ENCODE data around the gene TEX11.

Gene TEX11

DNA sequence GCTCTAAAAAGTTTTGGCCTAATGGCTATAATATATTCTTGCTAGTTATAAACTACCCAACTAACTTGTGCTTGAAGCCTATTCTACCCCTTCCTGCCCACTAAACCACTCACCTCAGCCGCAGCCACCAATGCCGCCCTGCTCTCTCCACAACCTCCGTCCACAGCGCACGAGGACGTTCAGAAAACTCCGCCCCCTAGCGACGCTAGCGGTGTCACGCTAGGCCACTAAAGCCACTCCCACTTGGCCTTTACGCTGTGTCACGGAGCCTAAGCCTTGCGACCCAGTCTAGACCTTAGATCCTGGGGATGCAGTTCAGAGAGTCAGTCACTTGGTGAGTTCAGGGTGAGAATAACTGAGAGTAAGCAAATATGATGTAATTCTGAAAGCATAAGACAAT, at the start of gene TEX11:
Gene TEX11 (minus strand): TSS at position 171 of the 400 bp plus-strand sequence. CDS start 922 bp downstream, outside the sequence.
- H3K4me3 ChIP-seq (ENCODE audit: low read length), result no peak within 1 kb of the TSS
- TF ChIP-seq, protein P1, sequence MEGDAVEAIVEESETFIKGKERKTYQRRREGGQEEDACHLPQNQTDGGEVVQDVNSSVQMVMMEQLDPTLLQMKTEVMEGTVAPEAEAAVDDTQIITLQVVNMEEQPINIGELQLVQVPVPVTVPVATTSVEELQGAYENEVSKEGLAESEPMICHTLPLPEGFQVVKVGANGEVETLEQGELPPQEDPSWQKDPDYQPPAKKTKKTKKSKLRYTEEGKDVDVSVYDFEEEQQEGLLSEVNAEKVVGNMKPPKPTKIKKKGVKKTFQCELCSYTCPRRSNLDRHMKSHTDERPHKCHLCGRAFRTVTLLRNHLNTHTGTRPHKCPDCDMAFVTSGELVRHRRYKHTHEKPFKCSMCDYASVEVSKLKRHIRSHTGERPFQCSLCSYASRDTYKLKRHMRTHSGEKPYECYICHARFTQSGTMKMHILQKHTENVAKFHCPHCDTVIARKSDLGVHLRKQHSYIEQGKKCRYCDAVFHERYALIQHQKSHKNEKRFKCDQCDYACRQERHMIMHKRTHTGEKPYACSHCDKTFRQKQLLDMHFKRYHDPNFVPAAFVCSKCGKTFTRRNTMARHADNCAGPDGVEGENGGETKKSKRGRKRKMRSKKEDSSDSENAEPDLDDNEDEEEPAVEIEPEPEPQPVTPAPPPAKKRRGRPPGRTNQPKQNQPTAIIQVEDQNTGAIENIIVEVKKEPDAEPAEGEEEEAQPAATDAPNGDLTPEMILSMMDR (conservative IDR thresholded peaks at IDR 0.05; ENCODE audit: low read length), result no peak
- no peak for DNase-seq (ENCODE audit: low read depth)

DNA sequence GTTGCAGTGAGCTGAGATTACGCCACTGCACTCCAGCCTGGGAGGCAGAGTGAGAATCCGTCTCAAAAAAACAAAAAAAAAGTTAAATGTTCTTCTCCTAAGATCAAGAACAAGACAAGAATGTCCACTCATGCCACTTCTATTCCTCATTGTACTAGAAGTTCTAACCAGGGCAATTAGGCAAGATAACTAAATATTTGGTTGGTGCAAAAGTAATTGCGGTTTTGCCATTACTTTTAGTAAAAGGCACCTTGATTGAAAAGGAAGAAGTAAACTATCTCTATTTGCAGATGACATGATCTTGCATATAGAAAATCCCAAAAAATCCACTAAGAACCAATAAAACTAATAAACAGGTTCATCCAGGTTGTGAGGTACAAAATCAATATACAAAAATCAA, 46.4 kb upstream of the TEX11 start:
- no peak overlapping the region for H3K4me3 ChIP-seq (ENCODE audit: low read length)
- no peak for DNase-seq (ENCODE audit: low read depth)
- TF ChIP-seq, protein P1 (conservative IDR thresholded peaks at IDR 0.05; ENCODE audit: low read length), result no peak

GRCh38 chrX:70924294-70924911, 15.9 kb upstream of the TEX11 start:
- TF ChIP-seq, protein P1 (conservative IDR thresholded peaks at IDR 0.05; ENCODE audit: low read length), result no peak
- DNase-seq (ENCODE audit: low read depth), result no peak
- no peak overlapping the region for H3K4me3 ChIP-seq (ENCODE audit: low read length)

DNA sequence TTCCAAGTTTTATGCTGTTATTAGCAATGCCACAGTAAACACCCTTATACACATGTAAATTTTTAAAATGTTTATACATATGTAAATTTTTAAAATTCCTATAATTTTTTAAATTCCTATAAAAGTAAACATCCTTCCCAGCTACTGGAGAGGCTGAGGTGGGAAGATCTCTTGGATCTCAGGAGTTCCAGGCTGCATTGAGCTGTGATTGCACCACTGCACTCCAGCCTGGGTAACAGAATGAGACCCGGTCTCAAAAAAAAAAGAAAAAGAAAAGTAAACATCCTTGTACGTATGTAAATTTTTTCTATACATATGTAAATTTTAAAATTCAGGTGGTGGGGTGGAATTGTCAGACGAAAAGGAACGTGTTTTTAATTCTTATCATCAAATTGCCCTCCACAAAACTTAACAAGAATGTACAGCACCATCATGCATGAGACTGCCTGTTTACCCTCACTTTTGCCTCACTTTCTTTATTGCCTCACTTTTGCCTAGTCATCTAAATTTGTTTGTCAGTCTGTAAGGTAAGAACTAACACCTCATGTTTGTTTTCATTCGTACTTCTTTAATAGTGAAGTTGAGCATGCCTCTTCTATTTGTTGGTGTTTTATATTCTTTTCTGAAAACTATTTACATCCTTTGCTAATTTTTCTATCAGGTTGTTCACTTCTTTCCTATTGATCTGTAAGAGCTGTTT, 14.4 kb upstream of the TEX11 start:
- TF ChIP-seq, protein P1 (conservative IDR thresholded peaks at IDR 0.05; ENCODE audit: low read length), result no peak
- H3K4me3 ChIP-seq (ENCODE audit: low read length), result no peak overlapping the region
- no peak for DNase-seq (ENCODE audit: low read depth)

GRCh38 chrX:70921709-70922352, 13.3 kb upstream of the TEX11 start:
- no peak overlapping the region for H3K4me3 ChIP-seq (ENCODE audit: low read length)
- no peak for DNase-seq (ENCODE audit: low read depth)
- TF ChIP-seq, protein P1 (conservative IDR thresholded peaks at IDR 0.05; ENCODE audit: low read length), result no peak

GRCh38 chrX:70916754-70917153, 8.2 kb upstream of the TEX11 start:
- TF ChIP-seq, protein P1 (conservative IDR thresholded peaks at IDR 0.05; ENCODE audit: low read length), result no peak

More at GRCh38 chrX:70916754-70917153, 8.2 kb upstream of the TEX11 start:
- no peak for DNase-seq (ENCODE audit: low read depth)
- no peak overlapping the region for H3K4me3 ChIP-seq (ENCODE audit: low read length)

All from AG10803 (cell line).